Medulla oblongata (tissue), 1 donor: ENCODE data around the gene SLC25A30.
A peak's percentile ranks its signal among the peaks of the same experiment; 100 is the strongest.
"Not testable (repeated sequence)": the region's sequence is repeated elsewhere in the genome, so short reads cannot be mapped to it uniquely, and the experiment has no call there.

Source experiments
- DNase-seq: peaks from one replicate; pipeline ENCODE4 v3.0.0-alpha.2; 2015; ENCODE audit errors: extremely low spot score

SLC25A30 gene

GRCh38 chr13:45391926-45392325 is 26.2 kb downstream of the SLC25A30 start:
- no peak for DNase-seq

GRCh38 chr13:45391128-45391527 is 27.0 kb downstream of the SLC25A30 start:
- not testable (repeated sequence) for DNase-seq

DNA sequence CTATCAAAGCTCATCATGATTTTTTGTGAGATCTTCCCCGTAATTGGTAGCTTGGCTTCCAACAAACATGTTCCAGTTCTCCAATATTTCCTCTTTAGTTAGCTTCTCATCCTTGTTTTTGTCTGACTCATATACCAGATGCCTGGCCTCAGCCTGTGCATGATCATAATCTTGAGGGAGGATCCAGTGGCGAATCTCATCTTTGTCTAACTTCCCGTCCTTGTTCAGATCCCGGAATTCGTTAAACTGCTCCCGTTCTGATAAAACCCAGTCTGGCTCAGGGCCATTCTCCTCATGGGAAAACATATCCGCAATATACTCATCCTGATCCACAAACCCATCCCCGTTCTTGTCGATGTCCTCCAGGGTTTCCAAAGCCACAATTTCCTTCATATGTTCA is 27.8 kb downstream of the SLC25A30 start:
- not testable (repeated sequence) for DNase-seq

DNA sequence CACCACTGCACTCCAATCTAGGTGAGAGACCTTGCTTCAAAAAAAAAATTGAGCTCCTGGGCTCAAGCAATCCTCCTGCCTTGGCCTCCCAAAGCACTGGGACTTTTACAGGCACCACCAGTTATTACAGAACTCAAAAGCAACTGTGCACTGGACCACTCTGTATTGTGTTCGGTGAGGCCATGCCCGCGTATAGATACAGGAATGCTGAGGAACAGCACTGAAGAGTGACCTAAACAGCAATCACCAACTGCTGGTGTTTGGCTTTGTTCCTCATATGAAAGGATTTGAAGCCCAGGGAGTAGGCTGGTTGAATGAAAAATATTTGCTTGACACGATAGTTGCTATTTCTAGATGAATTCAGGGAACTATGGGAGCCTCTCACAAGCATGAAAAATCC is 29.5 kb downstream of the SLC25A30 start:
- DNase-seq, result peak; percentile 37

DNA sequence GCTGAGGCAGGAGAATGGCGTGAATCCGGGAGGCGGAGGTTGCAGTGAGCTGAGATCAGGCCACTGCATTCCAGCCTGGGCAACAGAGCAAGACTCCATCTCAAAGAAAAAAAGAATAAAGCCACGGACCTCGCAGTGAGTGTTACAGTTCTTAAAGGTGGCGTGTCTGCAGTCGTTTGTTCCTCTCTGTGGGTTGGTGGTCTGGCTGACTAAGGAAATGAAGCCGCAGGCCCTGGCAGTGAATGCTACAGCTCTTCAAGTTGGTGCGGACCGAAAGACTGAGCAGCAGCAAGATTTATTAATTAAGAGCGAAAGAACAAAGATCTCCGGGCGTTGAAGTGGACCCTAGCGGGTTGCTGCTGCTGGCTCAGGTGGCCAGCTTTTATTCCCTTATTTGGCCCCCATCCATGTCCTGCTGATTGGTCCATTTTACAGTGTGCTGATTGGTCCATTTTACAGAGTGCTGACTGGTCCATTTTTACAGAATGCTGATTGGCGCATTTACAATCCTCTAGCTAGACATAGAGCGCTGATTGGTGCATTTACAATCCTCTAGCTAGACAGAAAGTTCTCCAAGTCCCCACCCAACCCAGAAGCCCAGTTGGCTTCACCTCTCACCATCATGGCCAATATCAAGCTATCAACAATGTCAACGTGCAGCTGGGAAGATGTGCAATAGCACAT is 31.1 kb downstream of the SLC25A30 start:
- not testable (repeated sequence) for DNase-seq

- DNase-seq, result no peak
These were observed 32.1 kb downstream of the SLC25A30 start for GRCh38 chr13:45385907-45386553.

DNA sequence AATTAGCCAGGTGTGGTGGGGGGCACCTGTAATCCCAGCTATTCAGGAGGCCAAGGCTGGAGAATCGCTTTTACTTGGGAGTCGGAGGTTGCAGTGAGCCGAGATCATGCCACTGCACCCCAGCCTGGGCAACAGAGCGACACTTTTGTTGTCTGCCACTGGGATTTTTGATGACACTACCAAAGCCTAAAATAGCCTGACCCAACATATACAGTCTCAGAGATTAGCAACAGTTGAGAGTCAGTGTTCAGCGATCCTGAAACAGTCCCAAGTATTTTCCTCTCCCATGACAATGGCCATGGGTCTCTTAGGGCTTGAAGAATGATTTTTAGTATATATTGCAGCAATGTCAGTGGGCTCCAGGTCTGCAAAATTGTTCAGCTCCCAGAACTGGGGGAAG is 32.9 kb downstream of the SLC25A30 start:
- no peak for DNase-seq

DNA sequence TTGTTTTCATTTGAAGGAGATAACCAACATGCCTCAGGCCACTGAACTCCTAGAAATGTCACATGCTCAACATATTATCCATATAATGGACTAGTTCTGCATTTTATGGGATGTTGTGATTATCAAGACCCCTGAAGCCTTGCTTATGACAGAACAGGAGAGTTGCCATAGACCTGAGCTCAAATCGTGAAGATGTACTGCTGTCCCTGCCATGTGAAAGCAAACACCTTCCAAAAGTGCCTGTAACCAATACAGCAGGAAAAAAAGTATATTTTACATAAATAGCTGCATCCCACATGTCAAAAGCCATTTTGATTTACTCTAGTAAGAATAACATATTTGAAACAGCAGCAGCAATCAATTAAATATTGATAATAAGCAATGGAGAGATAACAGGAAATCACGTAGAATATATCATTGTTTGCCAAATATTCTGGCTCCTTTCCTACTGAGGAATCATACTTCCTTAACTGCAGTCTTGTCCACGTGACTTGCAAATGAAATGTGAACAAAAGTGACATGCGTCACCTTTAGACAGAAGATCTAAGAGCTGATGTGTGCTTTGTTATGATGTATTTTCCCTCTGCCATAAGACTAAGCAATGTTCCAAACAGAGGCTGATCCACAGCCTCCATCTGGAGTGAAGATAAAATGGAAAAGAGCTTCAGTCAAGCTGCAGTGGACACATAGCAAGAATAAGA is 33.5 kb downstream of the SLC25A30 start:
- DNase-seq, result no peak

DNA sequence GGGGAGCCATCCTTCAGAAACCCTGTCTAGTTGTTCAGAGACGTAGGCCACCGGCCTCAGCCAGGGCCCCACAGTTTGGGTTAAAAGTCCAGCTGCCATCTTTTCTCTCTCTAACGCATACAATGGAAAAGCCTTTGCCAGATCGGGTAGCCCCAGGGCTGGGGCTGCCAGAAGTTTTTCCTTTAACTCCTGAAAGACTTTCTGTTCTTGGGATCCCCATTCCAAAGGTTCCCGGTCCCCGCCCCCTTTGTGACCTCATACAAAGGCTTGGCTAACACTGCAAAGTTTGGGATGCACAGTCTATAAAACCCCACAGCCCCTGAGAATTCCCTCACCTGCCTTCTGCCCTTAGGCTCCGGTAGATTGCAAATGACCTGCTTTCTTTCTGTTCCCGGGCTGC is 35.4 kb downstream of the SLC25A30 start:
- DNase-seq, result not testable (repeated sequence)

- no peak for DNase-seq
These were observed 37.0 kb downstream of the SLC25A30 start for GRCh38 chr13:45381196-45381595.

DNA sequence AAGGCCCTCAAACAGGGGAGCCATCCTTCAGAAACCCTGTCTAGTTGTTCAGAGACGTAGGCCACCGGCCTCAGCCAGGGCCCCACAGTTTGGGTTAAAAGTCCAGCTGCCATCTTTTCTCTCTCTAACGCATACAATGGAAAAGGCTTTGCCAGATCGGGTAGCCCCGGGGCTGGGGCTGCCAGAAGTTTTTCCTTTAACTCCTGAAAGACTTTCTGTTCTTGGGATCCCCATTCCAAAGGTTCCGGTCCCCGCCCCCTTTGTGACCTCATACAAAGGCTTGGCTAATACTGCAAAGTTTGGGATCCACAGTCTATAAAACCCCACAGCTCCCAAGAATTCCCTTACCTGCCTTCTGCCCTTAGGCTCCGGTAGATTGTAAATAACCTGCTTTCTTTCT is 37.5 kb downstream of the SLC25A30 start:
- DNase-seq, result not testable (repeated sequence)

DNA sequence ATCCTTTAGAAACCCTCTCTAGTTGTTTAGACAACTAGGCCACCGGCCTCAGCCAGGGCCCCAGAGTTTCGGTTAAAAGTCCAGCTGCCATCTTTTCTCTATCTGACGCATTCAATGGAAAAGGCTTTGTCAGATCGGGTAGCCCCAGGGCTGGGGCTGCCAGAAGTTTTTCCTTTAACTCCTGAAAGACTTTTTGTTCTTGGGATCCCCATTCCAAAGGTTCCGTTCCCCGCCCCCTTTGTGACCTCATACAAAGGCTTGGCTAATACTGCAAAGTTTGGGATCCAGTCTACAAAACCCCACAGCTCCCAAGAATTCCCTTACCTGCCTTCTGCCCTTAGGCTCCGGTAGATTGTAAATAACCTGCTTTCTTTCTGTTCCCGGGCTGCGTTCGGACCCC is 38.7 kb downstream of the SLC25A30 start:
- not testable (repeated sequence) for DNase-seq

DNA sequence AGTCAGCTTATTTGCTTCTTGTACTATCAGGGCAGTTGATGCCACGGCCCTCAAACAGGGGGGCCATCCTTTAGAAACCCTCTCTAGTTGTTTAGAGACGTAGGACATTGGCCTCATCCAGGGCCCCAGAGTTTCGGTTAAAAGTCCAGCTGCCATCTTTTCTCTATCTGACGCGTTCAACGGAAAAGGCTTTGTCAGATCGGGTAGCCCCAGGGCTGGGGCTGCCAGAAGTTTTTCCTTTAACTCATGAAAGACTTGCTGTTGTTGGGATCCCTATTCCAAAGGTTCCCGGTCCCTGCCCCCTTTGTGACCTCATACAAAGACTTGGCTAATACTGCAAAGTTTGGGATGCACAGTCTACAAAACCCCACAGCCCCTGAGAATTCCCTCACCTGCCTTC is 39.4 kb downstream of the SLC25A30 start:
- DNase-seq, result not testable (repeated sequence)

- not testable (repeated sequence) for DNase-seq
These were observed 40.9 kb downstream of the SLC25A30 start for GRCh38 chr13:45377314-45377713.

DNA sequence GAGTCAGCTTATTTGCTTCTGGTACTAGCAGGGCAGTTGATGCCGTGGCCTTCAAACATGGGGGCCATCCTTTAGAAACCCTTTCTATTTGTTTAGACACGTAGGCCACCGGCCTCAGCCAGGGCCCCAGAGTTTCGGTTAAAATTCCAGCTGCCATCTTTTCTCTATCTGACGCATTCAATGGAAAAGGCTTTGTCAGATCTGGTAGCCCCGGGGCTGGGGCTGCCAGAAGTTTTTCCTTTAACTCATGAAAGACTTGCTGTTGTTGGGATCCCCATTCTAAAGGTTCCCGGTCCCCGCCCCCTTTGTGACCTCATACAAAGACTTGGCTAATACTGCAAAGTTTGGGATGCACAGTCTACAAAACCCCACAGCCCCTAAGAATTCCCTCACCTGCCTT is 41.5 kb downstream of the SLC25A30 start:
- not testable (repeated sequence) for DNase-seq

- DNase-seq, result no peak
These were observed 43.3 kb downstream of the SLC25A30 start for GRCh38 chr13:45374917-45375316.

DNA sequence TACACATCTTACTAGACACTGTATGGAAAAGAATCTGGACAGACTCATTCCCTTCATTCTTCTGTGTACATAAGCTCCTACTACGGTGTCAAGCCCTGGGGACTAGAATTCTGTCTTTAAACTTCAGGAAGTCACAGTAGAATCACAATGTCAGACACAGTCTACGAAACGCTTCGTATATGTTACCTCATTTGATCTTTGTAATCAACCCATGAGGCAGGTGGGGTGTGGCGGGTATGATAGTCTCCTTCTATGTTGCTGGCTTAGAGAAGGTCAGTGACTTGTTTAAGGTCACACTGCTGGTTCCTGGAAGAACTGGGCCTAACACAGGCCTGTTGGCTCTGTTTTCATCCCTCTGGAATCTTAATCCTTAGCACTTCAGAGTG is 45.0 kb downstream of the SLC25A30 start:
- no peak for DNase-seq

DNA sequence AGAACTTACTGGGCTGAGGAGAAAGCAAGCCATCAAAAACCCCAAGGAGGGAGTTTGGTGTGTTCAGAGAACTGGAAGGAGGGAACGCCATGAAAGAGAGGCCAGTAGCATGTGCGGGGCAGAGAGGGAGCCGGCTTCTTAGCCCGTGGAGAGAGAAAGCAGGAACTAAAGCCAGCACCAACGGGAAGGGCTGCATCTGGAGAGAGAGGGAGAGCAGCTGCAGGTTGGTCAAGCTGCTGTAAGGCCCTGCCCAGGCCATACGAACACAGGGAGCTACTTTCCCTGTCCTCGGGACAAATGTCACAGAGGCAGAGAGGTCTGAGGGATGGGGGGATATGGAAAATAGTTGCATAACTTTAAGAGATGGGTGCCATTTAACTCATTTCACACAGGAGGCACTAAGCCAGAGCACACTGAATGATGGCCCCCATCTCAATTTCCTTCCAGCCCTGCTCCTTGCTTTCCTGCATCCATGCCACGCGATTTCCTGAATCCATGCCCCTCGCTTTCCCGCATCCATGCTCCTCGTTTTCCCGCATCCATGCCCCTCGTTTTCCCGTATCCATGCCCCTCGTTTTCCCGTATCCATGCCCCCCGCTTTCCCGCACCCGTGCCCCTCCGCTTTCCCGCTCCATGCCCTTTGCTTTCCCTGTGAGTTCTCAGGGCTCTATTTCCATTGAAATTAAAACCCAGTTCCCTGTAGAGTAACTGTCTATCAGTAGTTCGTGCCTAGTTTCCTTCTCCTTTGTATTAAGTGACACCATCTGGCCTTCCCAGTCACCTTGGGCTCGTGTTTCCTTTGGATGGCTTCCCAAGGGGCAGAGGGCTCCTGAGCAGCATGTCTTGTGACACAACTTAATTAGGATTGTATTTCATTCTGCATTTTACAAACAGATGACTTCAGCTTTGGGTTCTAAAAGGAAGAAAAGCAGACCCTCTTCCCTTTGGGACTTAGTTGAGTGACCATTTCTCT is 45.7 kb downstream of the SLC25A30 start:
- DNase-seq, result no peak

DNA sequence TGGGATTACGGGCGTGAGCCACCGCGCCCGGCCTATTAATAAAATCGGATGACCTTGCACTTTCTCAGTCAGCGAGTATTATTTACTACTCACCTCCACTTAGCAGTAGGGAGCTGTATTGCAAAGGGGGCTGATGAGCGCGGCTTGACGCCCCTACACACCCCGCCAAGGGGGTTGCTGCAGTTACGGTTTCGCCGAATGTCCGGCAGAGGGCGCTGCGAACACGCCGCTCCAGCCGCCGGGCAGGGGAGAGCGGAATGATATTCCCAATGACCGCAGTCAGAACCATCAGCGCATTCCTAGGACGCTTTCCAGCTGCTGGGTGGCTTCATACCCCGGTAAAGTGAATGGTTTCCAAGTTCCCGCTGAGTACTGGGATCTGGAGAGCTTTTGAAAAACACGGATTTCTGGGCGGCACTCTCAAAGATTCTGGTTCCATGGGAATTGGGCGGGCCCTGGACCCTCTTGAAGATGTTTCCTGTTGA is 47.2 kb downstream of the SLC25A30 start:
- peak; percentile 63 for DNase-seq

DNA sequence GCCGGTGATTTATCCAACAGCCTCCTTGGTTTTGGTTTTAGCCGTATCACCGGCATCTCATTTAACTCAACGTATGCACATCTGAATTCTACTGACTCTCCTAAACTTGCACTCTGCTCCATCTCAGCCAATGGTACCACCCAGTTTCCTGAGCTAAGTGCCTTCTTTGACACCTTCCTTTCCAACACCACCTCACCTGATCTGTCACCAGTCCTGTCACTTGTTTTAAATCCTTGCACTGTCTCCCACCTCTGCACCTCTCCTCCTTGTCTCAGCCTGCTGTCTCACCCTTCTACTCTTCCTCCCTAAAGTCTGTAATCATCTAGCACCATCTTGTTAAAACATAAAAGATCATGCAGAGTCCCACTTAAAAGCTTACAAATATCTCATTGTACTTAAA is 49.1 kb downstream of the SLC25A30 start:
- no peak for DNase-seq

GRCh38 chr13:45368571-45368970 is 49.6 kb downstream of the SLC25A30 start:
- no peak for DNase-seq

GRCh38 chr13:45368005-45368404 is 50.2 kb downstream of the SLC25A30 start:
- no peak for DNase-seq
